Coronary artery (tissue), 2 donors: ENCODE measurements around the gene OSBPL8.

Experiments
- DNase-seq: peaks from one replicate; pipeline ENCODE4 v3.0.0-alpha.2; 2017; ENCODE audit warnings: low spot score
- H3K27ac ChIP-seq, 2 donors: fragments of 200-600 bp; sonication (generic); one replicate each; pipeline ENCODE4 v1.5.1; 2016 to 2019
- H3K4me3 ChIP-seq: fragments of 200-600 bp; sonication (generic); 2 replicates; pipeline ENCODE4 v1.5.1; 2016; ENCODE audit warnings: mild to moderate bottlenecking, moderate library complexity
- TF ChIP-seq, protein P1 (sequence below): fragments of 200-600 bp; sonication (generic); IDR thresholded peaks from one replicate; pipeline ENCODE4 v1.5.1; 2019; ENCODE audit warnings: antibody characterized with exemption

Gene OSBPL8

DNA sequence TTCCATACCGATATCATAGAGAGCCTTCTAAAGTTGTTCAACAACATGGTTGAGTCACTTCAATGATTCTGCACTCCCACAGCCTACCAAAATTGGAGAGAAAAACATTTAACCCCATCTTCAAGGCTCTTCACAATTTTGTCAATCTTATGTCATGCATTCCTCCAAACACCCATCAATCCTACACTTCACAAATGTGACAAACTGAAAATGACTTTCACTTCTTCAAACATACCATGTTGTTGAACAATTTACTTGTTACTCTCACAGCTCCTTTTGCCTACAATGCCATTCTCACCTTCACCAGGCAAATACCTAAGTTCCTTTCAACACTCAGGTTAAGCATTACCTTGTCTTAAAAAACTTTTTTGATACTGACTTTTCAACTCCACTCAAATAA, 88.0 kb downstream of the OSBPL8 start:
- H3K27ac ChIP-seq, result no peak overlapping the region
- TF ChIP-seq, protein P1, sequence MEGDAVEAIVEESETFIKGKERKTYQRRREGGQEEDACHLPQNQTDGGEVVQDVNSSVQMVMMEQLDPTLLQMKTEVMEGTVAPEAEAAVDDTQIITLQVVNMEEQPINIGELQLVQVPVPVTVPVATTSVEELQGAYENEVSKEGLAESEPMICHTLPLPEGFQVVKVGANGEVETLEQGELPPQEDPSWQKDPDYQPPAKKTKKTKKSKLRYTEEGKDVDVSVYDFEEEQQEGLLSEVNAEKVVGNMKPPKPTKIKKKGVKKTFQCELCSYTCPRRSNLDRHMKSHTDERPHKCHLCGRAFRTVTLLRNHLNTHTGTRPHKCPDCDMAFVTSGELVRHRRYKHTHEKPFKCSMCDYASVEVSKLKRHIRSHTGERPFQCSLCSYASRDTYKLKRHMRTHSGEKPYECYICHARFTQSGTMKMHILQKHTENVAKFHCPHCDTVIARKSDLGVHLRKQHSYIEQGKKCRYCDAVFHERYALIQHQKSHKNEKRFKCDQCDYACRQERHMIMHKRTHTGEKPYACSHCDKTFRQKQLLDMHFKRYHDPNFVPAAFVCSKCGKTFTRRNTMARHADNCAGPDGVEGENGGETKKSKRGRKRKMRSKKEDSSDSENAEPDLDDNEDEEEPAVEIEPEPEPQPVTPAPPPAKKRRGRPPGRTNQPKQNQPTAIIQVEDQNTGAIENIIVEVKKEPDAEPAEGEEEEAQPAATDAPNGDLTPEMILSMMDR, result no peak
- H3K4me3 ChIP-seq, result no peak overlapping the region
- no peak for DNase-seq

DNA sequence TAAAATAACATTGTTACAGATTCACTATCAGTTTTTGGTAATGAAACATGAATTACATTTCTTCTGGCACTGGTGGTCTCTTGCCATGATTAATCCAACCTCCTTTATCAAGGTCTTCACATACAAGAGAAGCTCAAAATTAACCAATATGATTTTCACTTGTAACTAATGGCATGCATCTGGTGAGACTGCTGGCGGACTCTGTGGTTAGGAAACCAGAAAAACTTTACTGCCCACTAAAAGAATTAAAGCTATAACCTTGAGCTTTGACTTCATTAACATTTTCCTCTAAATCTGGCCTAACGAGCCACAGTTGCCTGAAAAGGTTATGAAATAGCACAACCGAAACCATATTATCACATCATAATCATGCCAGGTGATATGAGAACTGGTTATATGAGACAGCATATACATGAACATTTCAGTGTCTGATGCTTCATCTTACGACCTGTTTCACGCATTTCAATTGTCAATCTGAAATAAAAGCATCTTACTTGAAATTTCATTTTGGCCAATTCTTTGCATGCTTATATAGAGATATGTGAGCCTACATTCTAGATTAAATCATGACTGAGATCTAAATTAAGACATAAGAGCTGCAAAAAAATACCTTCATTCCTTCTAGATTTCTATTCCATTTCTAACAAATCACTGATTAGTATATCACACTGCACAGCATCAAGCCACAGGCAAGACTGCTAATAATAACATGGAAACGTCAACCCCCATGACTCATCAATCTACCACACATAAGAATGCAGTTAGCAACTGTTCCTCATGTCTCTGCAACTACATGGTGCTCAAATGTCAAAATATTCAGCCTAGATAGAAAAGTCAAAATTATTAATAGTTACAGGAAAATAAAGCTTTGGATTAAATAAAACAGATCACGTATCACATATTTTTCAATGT, 89.3 kb downstream of the OSBPL8 start:
- DNase-seq, result no peak
- Histone ChIP-seq H3K27ac (peak overlapping the region; percentile 36 to 60), H3K4me3 (no peak overlapping the region)
- TF ChIP-seq, protein P1, result no peak

DNA sequence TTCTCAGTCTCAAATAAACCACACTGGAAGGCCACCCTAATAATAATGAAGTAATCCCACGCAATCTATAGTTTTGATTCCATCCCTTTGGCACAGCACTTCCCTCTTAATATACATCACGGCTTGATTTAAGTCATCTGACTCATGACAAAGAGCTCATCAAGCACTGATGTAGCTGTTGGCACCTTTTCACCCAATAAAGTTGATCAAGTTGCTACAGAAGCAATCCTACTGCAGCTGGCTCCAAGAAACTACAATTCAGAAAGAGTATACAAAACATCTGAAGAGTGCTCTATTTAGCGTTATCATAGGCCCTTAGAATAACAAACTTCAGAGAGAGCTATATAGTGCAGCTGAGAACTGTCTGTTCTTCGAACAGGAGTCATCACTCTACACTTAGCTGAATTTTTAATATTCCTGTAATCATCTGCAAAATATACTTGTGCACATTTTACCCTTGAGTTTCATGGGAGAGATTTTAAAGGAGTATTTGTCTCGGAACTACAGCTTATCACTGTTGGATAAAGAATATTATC, 94.9 kb downstream of the OSBPL8 start:
- TF ChIP-seq, protein P1, result no peak
- no peak overlapping the region for H3K27ac ChIP-seq
- no peak overlapping the region for H3K4me3 ChIP-seq
- no peak for DNase-seq

DNA sequence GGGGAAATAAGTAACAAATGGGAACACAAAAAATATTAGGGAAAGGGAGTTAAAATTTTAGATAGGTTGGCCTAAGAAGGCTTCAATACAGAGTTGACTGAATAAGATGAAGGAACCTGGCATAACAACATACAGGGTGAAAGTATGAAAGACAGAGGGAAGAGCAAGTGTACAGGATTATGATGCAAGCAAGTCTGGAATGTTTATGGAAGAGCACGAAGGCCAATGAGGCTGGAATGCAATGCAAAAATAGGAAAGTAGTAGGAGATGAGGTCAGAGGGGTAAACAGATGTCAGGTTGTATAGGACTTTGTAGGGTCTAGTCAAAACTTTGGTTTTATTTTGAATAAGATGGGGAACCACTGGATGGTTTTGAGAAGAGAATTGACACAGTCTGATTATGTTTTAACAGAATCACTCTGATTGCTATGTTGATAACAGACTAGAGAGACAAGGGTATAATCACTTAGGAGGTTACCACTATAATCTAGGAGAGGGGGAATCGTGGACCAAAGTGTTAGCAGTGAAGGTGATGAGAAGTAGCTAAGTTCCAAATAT, 96.8 kb downstream of the OSBPL8 start:
- TF ChIP-seq, protein P1, result no peak
- Histone ChIP-seq H3K27ac (no peak overlapping the region), H3K4me3 (no peak overlapping the region)
- DNase-seq, result no peak

DNA sequence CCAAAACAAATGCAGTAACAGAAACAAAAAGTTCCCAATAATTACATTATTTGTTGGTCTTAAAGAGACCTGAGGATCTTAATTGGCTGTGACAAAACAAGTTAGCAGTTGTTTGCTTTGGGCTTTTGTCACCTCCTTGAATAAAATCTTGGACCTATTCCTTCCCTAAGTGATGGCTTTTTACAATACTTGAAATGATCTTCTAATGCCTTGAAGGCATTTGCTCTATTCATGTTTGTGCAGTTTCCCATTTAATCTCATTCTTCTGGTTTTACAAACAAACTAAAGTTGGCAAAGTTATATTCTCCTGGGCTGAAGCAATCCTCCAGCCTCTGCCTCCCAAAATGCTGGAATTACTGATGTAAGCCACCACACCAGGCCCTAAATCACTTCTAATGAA, 98.8 kb downstream of the OSBPL8 start:
- TF ChIP-seq, protein P1, result no peak
- no peak for DNase-seq

DNA sequence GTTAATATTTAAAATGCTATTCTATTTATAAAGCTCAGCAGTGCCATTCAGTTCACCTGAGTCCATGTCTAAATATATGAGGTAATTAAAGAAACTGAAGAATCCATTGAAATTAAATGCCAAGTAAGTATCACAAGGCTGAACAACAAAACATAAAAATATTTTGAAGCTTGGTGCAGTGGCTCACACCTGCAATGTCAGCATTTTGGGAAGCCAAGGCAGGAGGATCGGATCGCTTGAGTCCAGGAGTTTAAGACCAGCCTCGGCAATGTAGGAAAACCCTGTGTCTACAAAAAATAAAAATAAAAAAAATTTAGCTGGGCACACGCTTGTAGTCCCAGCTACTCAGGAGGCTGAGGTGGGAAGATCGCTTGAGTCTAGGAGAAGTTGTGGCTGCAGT, 101.8 kb downstream of the OSBPL8 start:
- no peak overlapping the region for H3K4me3 ChIP-seq
- TF ChIP-seq, protein P1, result no peak
- DNase-seq, result no peak
- no peak overlapping the region for H3K27ac ChIP-seq

More for the DNA sequence above, 98.8 kb downstream of the OSBPL8 start:
- no peak overlapping the region for H3K4me3 ChIP-seq
- no peak overlapping the region for H3K27ac ChIP-seq

DNA sequence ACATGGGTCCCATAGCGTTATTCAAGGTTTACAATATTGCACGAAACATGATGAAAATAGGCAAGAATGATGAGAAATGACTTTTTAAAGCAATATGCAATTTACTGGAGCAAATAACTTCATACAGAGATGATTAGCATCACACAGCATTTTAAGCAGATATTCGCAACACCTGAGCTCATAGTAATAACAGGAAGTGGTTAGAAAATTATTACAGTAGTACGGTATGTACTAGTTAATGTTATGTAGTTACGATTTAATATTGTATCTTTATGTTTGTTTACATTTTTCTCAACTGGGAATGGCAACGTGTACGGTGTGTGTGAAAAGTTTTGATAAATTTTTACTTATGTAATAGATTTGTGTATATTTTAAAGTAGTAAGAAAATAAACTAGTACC, 102.6 kb downstream of the OSBPL8 start:
- Histone ChIP-seq H3K4me3 (no peak overlapping the region), H3K27ac (no peak overlapping the region)
- TF ChIP-seq, protein P1, result no peak
- DNase-seq, result no peak
